ENCODE data around the gene RWDD1. TPM values are rescaled to one million over a fixed set of nuclear protein-coding genes. Genes with fewer than 3 reads are reported as not detected.
"Not testable (repeated sequence)": the region's sequence is repeated elsewhere in the genome, so short reads cannot be mapped to it uniquely, and the experiment has no call there.

Gene RWDD1
- polyA plus RNA-seq, 1 experiment = 22.5 TPM

DNA sequence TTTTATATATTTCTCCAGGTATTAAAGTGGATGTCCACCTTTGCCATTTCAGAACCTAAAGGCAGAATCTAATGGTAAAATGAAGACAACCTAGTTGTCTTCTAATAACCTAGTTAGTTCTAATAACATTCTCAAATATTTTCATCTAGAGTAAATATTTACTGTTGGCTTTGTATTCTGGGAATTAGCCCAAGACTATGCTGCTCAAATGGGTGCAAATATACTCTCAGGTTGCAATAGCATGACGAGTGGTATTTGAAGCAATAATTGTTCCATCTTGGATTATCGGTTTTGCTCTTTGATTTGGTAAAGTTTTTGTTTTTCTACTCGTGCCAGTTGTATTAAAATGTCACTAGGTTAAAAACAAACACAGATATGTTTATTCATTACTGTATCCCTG lies 23.9 kb downstream of the RWDD1 start:
- H3K36me3 ChIP-seq (ENCODE audit: control insufficient read depth, insufficient read depth, low read length) = peaks cover 3% of the 10 kb centered on the region
- TF ChIP-seq, protein P1, sequence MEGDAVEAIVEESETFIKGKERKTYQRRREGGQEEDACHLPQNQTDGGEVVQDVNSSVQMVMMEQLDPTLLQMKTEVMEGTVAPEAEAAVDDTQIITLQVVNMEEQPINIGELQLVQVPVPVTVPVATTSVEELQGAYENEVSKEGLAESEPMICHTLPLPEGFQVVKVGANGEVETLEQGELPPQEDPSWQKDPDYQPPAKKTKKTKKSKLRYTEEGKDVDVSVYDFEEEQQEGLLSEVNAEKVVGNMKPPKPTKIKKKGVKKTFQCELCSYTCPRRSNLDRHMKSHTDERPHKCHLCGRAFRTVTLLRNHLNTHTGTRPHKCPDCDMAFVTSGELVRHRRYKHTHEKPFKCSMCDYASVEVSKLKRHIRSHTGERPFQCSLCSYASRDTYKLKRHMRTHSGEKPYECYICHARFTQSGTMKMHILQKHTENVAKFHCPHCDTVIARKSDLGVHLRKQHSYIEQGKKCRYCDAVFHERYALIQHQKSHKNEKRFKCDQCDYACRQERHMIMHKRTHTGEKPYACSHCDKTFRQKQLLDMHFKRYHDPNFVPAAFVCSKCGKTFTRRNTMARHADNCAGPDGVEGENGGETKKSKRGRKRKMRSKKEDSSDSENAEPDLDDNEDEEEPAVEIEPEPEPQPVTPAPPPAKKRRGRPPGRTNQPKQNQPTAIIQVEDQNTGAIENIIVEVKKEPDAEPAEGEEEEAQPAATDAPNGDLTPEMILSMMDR (IDR thresholded peaks at IDR 0.05; ENCODE audit: insufficient read depth, low read depth, low read length) = no peak
- no peaks in the 10 kb centered on the region for H3K27me3 ChIP-seq (ENCODE audit: control insufficient read depth, insufficient read depth, low read length)
- POLR2A ChIA-PET = no interaction called here
- CTCF ChIA-PET = no interaction called here
- H3K4me3 ChIP-seq (ENCODE audit: low read depth, low read length) = no peak overlapping the region
- no peak for DNase-seq (ENCODE audit: low read depth)

DNA sequence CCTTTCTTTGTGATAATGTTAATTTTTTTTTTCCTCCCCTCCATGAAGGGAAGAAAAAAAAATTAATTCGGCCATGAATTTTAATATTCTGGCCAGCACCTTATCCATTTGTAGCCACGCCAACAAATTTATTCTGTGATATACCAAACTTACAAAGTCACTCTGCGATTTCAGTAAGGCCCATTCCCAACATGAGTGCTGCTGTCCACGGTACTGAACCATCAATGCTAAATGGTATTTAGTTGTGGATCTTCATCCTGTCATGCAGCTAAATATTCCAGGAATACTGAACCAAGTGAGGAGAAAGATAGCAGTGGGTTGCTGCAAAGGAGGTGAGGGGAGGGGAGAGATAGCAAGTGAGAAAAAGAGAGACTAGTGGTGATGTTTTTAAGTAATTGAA lies 25.5 kb downstream of the RWDD1 start:
- CTCF ChIA-PET = no interaction called here
- Histone ChIP-seq H3K4me3 (ENCODE audit: low read depth, low read length) (no peak overlapping the region), H3K27me3 (ENCODE audit: control insufficient read depth, insufficient read depth, low read length) (no peaks in the 10 kb centered on the region), H3K36me3 (ENCODE audit: control insufficient read depth, insufficient read depth, low read length) (no peaks in the 10 kb centered on the region)
- TF ChIP-seq, protein P1 (IDR thresholded peaks at IDR 0.05; ENCODE audit: insufficient read depth, low read depth, low read length) = no peak
- POLR2A ChIA-PET = no interaction called here
- DNase-seq (ENCODE audit: low read depth) = no peak

DNA sequence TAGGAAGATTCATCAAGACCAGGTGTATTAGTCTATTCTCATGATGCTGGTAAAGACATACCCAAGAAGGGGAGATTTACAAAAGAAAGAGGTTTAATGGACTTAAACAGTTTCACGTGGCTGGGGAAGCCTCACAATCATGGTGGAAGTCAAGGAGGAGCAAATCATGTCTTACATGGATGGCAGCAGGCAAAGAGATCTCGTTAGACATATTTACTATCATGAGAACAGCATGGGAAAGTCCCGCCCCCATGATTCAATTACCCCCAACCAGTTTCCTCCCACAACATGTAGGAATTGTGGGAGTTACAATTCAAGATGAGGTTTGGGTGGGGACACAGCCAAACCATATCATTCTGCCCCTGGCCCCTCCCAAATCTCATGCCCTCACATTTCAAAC lies 32.6 kb downstream of the RWDD1 start:
- POLR2A ChIA-PET; H3K36me3 ChIP-seq (ENCODE audit: control insufficient read depth, insufficient read depth, low read length); CTCF ChIA-PET; DNase-seq (ENCODE audit: low read depth); H3K27me3 ChIP-seq (ENCODE audit: control insufficient read depth, insufficient read depth, low read length); H3K4me3 ChIP-seq (ENCODE audit: low read depth, low read length): not testable (repeated sequence)

DNA sequence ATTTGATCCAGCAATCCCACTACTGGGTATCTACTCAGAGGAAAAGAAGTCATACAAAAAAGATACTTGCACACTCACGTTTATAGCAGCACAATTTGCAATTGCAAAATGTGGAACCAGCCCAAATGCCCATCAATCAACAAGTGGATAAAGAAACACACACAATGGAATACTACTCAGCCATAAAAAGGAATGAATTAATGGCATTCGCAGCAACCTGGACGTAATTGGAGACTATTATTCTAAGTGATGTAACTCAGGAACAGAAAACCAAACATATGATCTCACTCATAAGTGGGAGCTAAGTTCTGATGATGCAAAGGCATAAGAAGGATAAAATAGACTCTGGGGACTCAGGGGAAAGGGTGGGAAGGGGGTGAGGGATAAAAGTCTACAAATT lies 33.6 kb downstream of the RWDD1 start:
- H3K4me3 ChIP-seq (ENCODE audit: low read depth, low read length); H3K36me3 ChIP-seq (ENCODE audit: control insufficient read depth, insufficient read depth, low read length); POLR2A ChIA-PET; H3K27me3 ChIP-seq (ENCODE audit: control insufficient read depth, insufficient read depth, low read length); CTCF ChIA-PET; DNase-seq (ENCODE audit: low read depth): not testable (repeated sequence)

DNA sequence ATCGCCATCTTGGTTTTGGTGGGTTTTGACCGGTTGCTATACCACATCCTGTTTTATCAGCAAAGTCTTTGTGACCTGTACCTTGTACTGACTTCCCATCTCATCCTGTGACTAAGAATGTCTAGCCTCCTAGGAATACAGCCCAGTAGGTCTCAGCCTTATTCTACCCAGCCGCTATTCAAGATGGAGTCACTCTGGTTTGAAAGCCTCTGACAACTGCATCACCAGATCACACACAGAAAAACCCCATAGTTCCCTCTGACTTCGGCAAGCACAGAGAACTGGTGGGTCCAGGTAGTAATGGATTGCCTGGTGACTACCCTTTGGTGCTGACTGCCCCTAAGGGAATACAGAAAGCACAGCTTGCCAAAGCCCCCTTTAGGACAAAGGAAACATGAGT lies 34.6 kb downstream of the RWDD1 start:
- ChIA-PET CTCF (interaction anchor here (0.7 kb wide), 1 partner anchor 10 kb away, joined by 3 read pairs; the partner anchor contains the start of gene RSPH4A), POLR2A (no interaction called here)
- Histone ChIP-seq H3K36me3 (ENCODE audit: control insufficient read depth, insufficient read depth, low read length) (no peaks in the 10 kb centered on the region), H3K4me3 (ENCODE audit: low read depth, low read length) (no peak overlapping the region), H3K27me3 (ENCODE audit: control insufficient read depth, insufficient read depth, low read length) (no peaks in the 10 kb centered on the region)
- TF ChIP-seq, protein P1 (IDR thresholded peaks at IDR 0.05; ENCODE audit: insufficient read depth, low read depth, low read length) = no peak
- DNase-seq (ENCODE audit: low read depth) = no peak

DNA sequence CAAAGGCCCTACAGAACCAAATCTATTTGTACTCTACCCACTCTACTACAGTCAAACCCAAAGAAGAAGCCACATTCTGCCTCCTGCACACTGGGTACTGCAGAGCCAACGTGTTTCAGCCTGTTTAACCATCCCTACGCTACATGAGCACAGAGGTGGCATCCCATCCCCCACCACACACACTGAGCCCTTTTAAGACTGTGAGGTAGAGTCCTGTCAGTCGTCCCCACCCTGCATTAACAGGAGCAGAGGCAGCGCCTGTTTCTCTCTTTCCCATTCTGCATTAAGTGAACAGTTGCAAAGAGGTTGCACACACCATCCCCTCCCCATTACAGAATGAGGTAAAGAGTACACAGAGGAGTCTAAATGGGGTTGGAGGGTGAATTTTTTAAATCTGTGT lies 39.8 kb downstream of the RWDD1 start:
- CTCF ChIA-PET = no interaction called here
- POLR2A ChIA-PET = no interaction called here
- TF ChIP-seq, protein P1 (IDR thresholded peaks at IDR 0.05; ENCODE audit: insufficient read depth, low read depth, low read length) = no peak

More for the DNA sequence above, 39.8 kb downstream of the RWDD1 start:
- DNase-seq (ENCODE audit: low read depth) = no peak
- no peaks in the 10 kb centered on the region for H3K36me3 ChIP-seq (ENCODE audit: control insufficient read depth, insufficient read depth, low read length)
- no peak overlapping the region for H3K4me3 ChIP-seq (ENCODE audit: low read depth, low read length)
- H3K27me3 ChIP-seq (ENCODE audit: control insufficient read depth, insufficient read depth, low read length) = no peaks in the 10 kb centered on the region
